ENCODE results near the gene HCRTR1. TPM values are rescaled to one million over a fixed set of nuclear protein-coding genes. Genes with fewer than 3 reads are reported as not detected.

HCRTR1 gene
- total and polyA plus RNA-seq, 2 experiments from 2014 or later = not detected

- TF ChIP-seq EZH2 (IDR thresholded peaks at IDR 0.05; ENCODE audit: insufficient read depth, poor library complexity, severe bottlenecking) (no peak), EZH2phosphoT487 (IDR thresholded peaks at IDR 0.05; ENCODE audit: insufficient read depth, low read depth) (no peak)
- no peaks in the 10 kb centered on the region for H3K27me3 ChIP-seq (replicated peaks; ENCODE audit: insufficient read depth)
- H2AFZ ChIP-seq = no peak overlapping the region
- H3K9me2 ChIP-seq (ENCODE audit: insufficient read depth) = no peaks in the 10 kb centered on the region
- no peak for DNase-seq
- no peak overlapping the region for H3K4me2 ChIP-seq (ENCODE audit: unreplicated experiment)
- H3K36me3 ChIP-seq (ENCODE audit: low read depth) = 0 out of 2 replicates have a peak, but pooled peaks cover 3% of the 10 kb centered on the region
- no peak overlapping the region for H3K4me3 ChIP-seq
- in situ Hi-C loops (cut with MboI) = no loop called here
- WGBS, 2 experiments (ENCODE audit: low coverage in 1 of 2, low lambda C conversion rate in 2 of 2, missing lambda C conversion rate in 2 of 2) = 96 to 97% methylated on average over 12 of the region's 12 CpGs
- H3K9me3 ChIP-seq (ENCODE audit: low read depth) = no peaks in the 10 kb centered on the region
- no peaks in the 10 kb centered on the region for H3K79me2 ChIP-seq (ENCODE audit: insufficient read depth)
- peaks cover 27% of the 10 kb centered on the region for H3K4me1 ChIP-seq (ENCODE audit: insufficient read depth)
- peaks cover 16% of the 10 kb centered on the region for H3F3A ChIP-seq (ENCODE audit: insufficient read depth)
- H3K9ac ChIP-seq = no peak overlapping the region
- no peaks in the 10 kb centered on the region for H4K20me1 ChIP-seq (ENCODE audit: insufficient read depth)
- no peak overlapping the region for H3K27ac ChIP-seq
Measured at GRCh38 chr1:31623365-31623764, 5.9 kb downstream of the HCRTR1 start.

- Histone ChIP-seq H3K79me2 (ENCODE audit: insufficient read depth) (no peaks in the 10 kb centered on the region), H3F3A (ENCODE audit: insufficient read depth) (peaks cover 16% of the 10 kb centered on the region), H3K27me3 (replicated peaks; ENCODE audit: insufficient read depth) (no peaks in the 10 kb centered on the region), H4K20me1 (ENCODE audit: insufficient read depth) (no peaks in the 10 kb centered on the region), H3K36me3 (ENCODE audit: low read depth) (0 out of 2 replicates have a peak, but pooled peaks cover 9% of the 10 kb centered on the region), H3K4me2 (ENCODE audit: unreplicated experiment) (no peak overlapping the region), H2AFZ (no peak overlapping the region), H3K9me2 (ENCODE audit: insufficient read depth) (no peaks in the 10 kb centered on the region), H3K9me3 (ENCODE audit: low read depth) (no peaks in the 10 kb centered on the region), H3K4me3 (no peak overlapping the region), H3K9ac (no peak overlapping the region), H3K4me1 (ENCODE audit: insufficient read depth) (peaks cover 27% of the 10 kb centered on the region), H3K27ac (no peak overlapping the region)
- DNase-seq = no peak
- in situ Hi-C loops (cut with MboI) = no loop called here
- 91 to 94% methylated on average over 5 of the region's 5 CpGs for WGBS, 2 experiments (ENCODE audit: low coverage in 1 of 2, low lambda C conversion rate in 2 of 2, missing lambda C conversion rate in 2 of 2)
- TF ChIP-seq EZH2 (IDR thresholded peaks at IDR 0.05; ENCODE audit: insufficient read depth, poor library complexity, severe bottlenecking) (no peak), EZH2phosphoT487 (IDR thresholded peaks at IDR 0.05; ENCODE audit: insufficient read depth, low read depth) (no peak)
Measured at GRCh38 chr1:31624309-31624708, 6.8 kb downstream of the HCRTR1 start.

- DNase-seq = no peak
- Histone ChIP-seq H3K4me3 (no peak overlapping the region), H3K27me3 (replicated peaks; ENCODE audit: insufficient read depth) (no peaks in the 10 kb centered on the region), H2AFZ (no peak overlapping the region), H3F3A (ENCODE audit: insufficient read depth) (peaks cover 16% of the 10 kb centered on the region), H3K9me2 (ENCODE audit: insufficient read depth) (no peaks in the 10 kb centered on the region), H3K4me1 (ENCODE audit: insufficient read depth) (peaks cover 27% of the 10 kb centered on the region), H3K36me3 (ENCODE audit: low read depth) (0 out of 2 replicates have a peak, but pooled peaks cover 14% of the 10 kb centered on the region), H3K79me2 (ENCODE audit: insufficient read depth) (no peaks in the 10 kb centered on the region), H4K20me1 (ENCODE audit: insufficient read depth) (no peaks in the 10 kb centered on the region), H3K27ac (no peak overlapping the region), H3K4me2 (ENCODE audit: unreplicated experiment) (no peak overlapping the region), H3K9me3 (ENCODE audit: low read depth) (no peaks in the 10 kb centered on the region), H3K9ac (no peak overlapping the region)
- in situ Hi-C loops (cut with MboI) = no loop called here
- no peak for TF ChIP-seq EZH2 (IDR thresholded peaks at IDR 0.05; ENCODE audit: insufficient read depth, poor library complexity, severe bottlenecking)
- WGBS, 2 experiments (ENCODE audit: low coverage in 1 of 2, low lambda C conversion rate in 2 of 2, missing lambda C conversion rate in 2 of 2) = 96 to 98% methylated on average over 16 of the region's 16 CpGs
Measured at GRCh38 chr1:31624731-31625514, 7.4 kb downstream of the HCRTR1 start.

GRCh38 chr1:31625561-31626222 is 8.2 kb downstream of the HCRTR1 start:
- no peak overlapping the region for H3K4me2 ChIP-seq (ENCODE audit: unreplicated experiment)
- H3K4me1 ChIP-seq (ENCODE audit: insufficient read depth) = peaks cover 27% of the 10 kb centered on the region
- H3K36me3 ChIP-seq (ENCODE audit: low read depth) = 0 out of 2 replicates have a peak, but pooled peaks cover 14% of the 10 kb centered on the region
- no peaks in the 10 kb centered on the region for H3K27me3 ChIP-seq (replicated peaks; ENCODE audit: insufficient read depth)
- H4K20me1 ChIP-seq (ENCODE audit: insufficient read depth) = no peaks in the 10 kb centered on the region
- peak overlapping the region; percentile 53 for H3K27ac ChIP-seq
- no peak overlapping the region for H2AFZ ChIP-seq
- in situ Hi-C loops (cut with MboI) = no loop called here
- no peak for TF ChIP-seq EZH2 (IDR thresholded peaks at IDR 0.05; ENCODE audit: insufficient read depth, poor library complexity, severe bottlenecking)
- no peak for TF ChIP-seq EZH2phosphoT487 (IDR thresholded peaks at IDR 0.05; ENCODE audit: insufficient read depth, low read depth)
- peaks cover 16% of the 10 kb centered on the region for H3F3A ChIP-seq (ENCODE audit: insufficient read depth)
- DNase-seq = peak; percentile 88
- H3K9ac ChIP-seq = peak overlapping the region; percentile 20; the same call in 1 of the 2 replicates
- no peaks in the 10 kb centered on the region for H3K9me3 ChIP-seq (ENCODE audit: low read depth)
- no peak overlapping the region for H3K4me3 ChIP-seq
- no peaks in the 10 kb centered on the region for H3K9me2 ChIP-seq (ENCODE audit: insufficient read depth)
- H3K79me2 ChIP-seq (ENCODE audit: insufficient read depth) = no peaks in the 10 kb centered on the region
- WGBS, 2 experiments (ENCODE audit: low coverage in 1 of 2, low lambda C conversion rate in 2 of 2, missing lambda C conversion rate in 2 of 2) = 0 to 71% methylated on average over 1 to 4 of the region's 4 CpGs

Measured in GM23248 (cell line).